Stomach (tissue), 4 donors: ENCODE data around the gene RBBP9.

ENCODE experiments used
- POLR2A ChIP-seq, 4 donors: fragments of 450-650 bp; IDR thresholded peaks; one replicate each; pipeline ENCODE4 v1.6.1; 2016; ENCODE audit warnings: antibody characterized with exemption in 4 of 4, control low read depth in 2 of 4, mild to moderate bottlenecking in 1 of 4, moderate library complexity in 1 of 4
- TF ChIP-seq, protein P1 (sequence below), 7 experiments: fragments of 450-650 bp in 4 of 7; fragments of 200-600 bp in 3 of 7; sonication (generic) in 3 of 7; IDR thresholded peaks; one replicate each; pipeline ENCODE4 v1.5.1; 2016 to 2019; ENCODE audit warnings: antibody characterized with exemption in 7 of 7, control low read depth in 2 of 7, mild to moderate bottlenecking in 1 of 7

DNA sequence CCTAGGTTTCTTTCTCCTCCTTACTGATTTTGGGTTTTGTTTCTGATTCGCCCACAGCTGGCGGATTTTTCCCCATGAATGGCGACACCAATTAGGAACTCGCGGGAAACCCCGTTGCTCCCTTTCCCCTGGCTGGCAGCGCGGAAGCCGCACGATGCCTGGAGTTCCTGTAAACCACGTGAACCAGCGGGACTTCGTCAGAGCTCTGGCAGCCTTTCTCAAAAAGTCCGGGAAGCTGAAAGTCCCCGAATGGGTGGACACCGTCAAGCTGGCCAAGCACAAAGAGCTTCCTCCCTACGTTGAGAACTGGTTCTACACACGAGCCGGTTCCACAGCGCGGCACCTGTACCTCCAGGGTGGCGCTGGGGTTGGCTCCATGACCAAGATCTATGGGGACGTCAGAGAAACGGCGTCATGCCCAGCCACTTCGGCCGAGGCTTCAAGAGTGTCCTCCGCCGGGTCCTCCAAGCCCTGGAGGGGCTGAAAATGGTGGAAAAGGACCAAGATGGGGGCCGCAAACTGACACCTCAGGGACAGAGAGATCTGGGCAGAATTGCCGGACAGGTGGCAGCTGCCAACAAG, 7.5 kb upstream of the RBBP9 start:
- TF ChIP-seq, protein P1, sequence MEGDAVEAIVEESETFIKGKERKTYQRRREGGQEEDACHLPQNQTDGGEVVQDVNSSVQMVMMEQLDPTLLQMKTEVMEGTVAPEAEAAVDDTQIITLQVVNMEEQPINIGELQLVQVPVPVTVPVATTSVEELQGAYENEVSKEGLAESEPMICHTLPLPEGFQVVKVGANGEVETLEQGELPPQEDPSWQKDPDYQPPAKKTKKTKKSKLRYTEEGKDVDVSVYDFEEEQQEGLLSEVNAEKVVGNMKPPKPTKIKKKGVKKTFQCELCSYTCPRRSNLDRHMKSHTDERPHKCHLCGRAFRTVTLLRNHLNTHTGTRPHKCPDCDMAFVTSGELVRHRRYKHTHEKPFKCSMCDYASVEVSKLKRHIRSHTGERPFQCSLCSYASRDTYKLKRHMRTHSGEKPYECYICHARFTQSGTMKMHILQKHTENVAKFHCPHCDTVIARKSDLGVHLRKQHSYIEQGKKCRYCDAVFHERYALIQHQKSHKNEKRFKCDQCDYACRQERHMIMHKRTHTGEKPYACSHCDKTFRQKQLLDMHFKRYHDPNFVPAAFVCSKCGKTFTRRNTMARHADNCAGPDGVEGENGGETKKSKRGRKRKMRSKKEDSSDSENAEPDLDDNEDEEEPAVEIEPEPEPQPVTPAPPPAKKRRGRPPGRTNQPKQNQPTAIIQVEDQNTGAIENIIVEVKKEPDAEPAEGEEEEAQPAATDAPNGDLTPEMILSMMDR (IDR thresholded peaks at IDR 0.05), result no peak
- no peak for TF ChIP-seq POLR2A (IDR thresholded peaks at IDR 0.05)
